Tibial nerve (tissue), 4 donors: ENCODE results near the gene DPF1. TPM values are rescaled to one million over a fixed set of nuclear protein-coding genes. Genes with fewer than 3 reads are reported as not detected.

Source experiments
- DNase-seq, 2 donors: peaks; one replicate each; pipeline ENCODE4 v3.0.0-alpha.2; 2019; ENCODE audit warnings: low spot score in 2 of 2
- H3K27ac ChIP-seq, 4 donors: fragments of 200-600 bp; sonication (generic) in 3 of 4; one replicate each; pipeline ENCODE4 v1.5.1; 2017 to 2019; ENCODE audit warnings: mild to moderate bottlenecking in 1 of 4
- H3K27me3 ChIP-seq, 2 donors: fragments of 200-600 bp; sonication (generic) in 1 of 2; one replicate each; pipeline versions ENCODE4 v1.5.1 to v1.6.0; 2017 to 2019
- H3K36me3 ChIP-seq, 3 donors: fragments of 200-600 bp; sonication (generic); one replicate each; pipeline ENCODE4 v1.5.1; 2018 to 2019
- H3K4me1 ChIP-seq, 4 donors: fragments of 200-600 bp; sonication (generic) in 3 of 4; one replicate each; pipeline ENCODE4 v1.5.1; 2017 to 2019
- H3K4me3 ChIP-seq, 4 donors: fragments of 200-600 bp; sonication (generic) in 3 of 4; one replicate each; pipeline ENCODE4 v1.5.1; 2017 to 2019; ENCODE audit warnings: mild to moderate bottlenecking in 1 of 4, moderate library complexity in 1 of 4
- H3K9me3 ChIP-seq, 4 donors: fragments of 200-600 bp; sonication (generic) in 3 of 4; one replicate each; pipeline ENCODE4 v1.5.1; 2017 to 2019
- EP300 ChIP-seq, 2 donors: sonication (generic); formaldehyde crosslinking; IDR thresholded peaks; one replicate each; pipeline ENCODE4 v1.6.1; 2017; ENCODE audit warnings: antibody characterized with exemption in 2 of 2, mild to moderate bottlenecking in 1 of 2
- POLR2A ChIP-seq, 2 donors: fragments of 450-650 bp; IDR thresholded peaks; one replicate each; pipeline ENCODE4 v1.6.1; 2017; ENCODE audit warnings: antibody characterized with exemption in 2 of 2, mild to moderate bottlenecking in 2 of 2, moderate library complexity in 2 of 2
- WGBS, 2 donors: methylation state at CpG; one replicate each; pipeline ENCODE4 v1.1.5; 2018; 5-methylcytosine and 5-hydroxymethylcytosine counted together
- total RNA-seq, 4 donors: library from RNA; depleted of rRNA; stranded (reverse); fragments of >200 nt; gene quantifications; one replicate each; pipeline ENCODE4 v1.1.0, GENCODE V29; 2016
- TF ChIP-seq, protein P1 (sequence below), 5 experiments: fragments of 200-600 bp in 3 of 5; fragments of 450-650 bp in 2 of 5; sonication (generic) in 3 of 5; IDR thresholded peaks; one replicate each; pipeline ENCODE4 v1.5.1; 2016 to 2019; ENCODE audit warnings: antibody characterized with exemption in 5 of 5, mild to moderate bottlenecking in 3 of 5, moderate library complexity in 2 of 5

The DPF1 gene
- total RNA-seq, 4 donors from 2014 or later, result not detected

DNA sequence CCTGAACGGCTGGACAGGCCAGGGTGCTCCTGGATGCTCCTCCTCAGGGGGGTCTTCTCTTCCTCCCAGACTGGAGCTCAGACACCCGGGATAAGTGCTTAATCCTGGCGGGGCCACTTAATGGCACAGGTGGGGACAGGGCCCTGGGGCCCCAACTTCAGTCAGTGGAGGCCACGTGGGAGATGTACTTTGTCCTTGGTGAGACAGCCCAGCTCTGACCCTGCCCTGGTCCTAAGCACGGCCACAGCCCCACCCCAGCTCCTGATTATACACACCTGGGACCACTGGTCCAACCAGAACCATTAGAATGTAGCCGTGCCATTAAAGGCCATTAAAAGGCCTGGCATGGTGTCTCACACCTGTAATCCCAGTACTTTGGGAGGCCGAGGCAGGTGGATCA, 24.4 kb upstream of the DPF1 start:
- peaks cover 0 to 68% (median 27%) of the 10 kb centered on the region in 4 donors for H3K4me1 ChIP-seq
- no peak overlapping the region for H3K4me3 ChIP-seq
- no peaks in the 10 kb centered on the region for H3K36me3 ChIP-seq
- 79 to 94% methylated on average over 3 to 6 of the region's 7 CpGs for WGBS, 2 donors
- H3K27ac ChIP-seq, result peak overlapping the region in 3 of 4 donors; percentile 19 to 50 (median 35)
- no peak for TF ChIP-seq EP300 (IDR thresholded peaks at IDR 0.05)
- no peaks in the 10 kb centered on the region for H3K9me3 ChIP-seq
- DNase-seq, result no peak
- no peaks in the 10 kb centered on the region for H3K27me3 ChIP-seq

- H3K27me3 ChIP-seq, result peaks cover 0 to under 1% of the 10 kb centered on the region in 2 donors
- H3K4me1 ChIP-seq, result peaks cover 0 to 61% (median 24%) of the 10 kb centered on the region in 4 donors
- no peak overlapping the region for H3K4me3 ChIP-seq
- H3K36me3 ChIP-seq, result no peaks in the 10 kb centered on the region
- WGBS, 2 donors, result 57 to 70% methylated on average over 9 of the region's 9 CpGs
- peak overlapping the region in 3 of 4 donors; percentile 19 to 50 (median 35) for H3K27ac ChIP-seq
- H3K9me3 ChIP-seq, result no peaks in the 10 kb centered on the region
- DNase-seq, result no peak
- TF ChIP-seq, protein P1, sequence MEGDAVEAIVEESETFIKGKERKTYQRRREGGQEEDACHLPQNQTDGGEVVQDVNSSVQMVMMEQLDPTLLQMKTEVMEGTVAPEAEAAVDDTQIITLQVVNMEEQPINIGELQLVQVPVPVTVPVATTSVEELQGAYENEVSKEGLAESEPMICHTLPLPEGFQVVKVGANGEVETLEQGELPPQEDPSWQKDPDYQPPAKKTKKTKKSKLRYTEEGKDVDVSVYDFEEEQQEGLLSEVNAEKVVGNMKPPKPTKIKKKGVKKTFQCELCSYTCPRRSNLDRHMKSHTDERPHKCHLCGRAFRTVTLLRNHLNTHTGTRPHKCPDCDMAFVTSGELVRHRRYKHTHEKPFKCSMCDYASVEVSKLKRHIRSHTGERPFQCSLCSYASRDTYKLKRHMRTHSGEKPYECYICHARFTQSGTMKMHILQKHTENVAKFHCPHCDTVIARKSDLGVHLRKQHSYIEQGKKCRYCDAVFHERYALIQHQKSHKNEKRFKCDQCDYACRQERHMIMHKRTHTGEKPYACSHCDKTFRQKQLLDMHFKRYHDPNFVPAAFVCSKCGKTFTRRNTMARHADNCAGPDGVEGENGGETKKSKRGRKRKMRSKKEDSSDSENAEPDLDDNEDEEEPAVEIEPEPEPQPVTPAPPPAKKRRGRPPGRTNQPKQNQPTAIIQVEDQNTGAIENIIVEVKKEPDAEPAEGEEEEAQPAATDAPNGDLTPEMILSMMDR (IDR thresholded peaks at IDR 0.05), result no peak
- TF ChIP-seq POLR2A (IDR thresholded peaks at IDR 0.05) (no peak), EP300 (IDR thresholded peaks at IDR 0.05) (no peak)
These were observed 23.8 kb upstream of the DPF1 start for GRCh38 chr19:38247734-38248268.

DNA sequence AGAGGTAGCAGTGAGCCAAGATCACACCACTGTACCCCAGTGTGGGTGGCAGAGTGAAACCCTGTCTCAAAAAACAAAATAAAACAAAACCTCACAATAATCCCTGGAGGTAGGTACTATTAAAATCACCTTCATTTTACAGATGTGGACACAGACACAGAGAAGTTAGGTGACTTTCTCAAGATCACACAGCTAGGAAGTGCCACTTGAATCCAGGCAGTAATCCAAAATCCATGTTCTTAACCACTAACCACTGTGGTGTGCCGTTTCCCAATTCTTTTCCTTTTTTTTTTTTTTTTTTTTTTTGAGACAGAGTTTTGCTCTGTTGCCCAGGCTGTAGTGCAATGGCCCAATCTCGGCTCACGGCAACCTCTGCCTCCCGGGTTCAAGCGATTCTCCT, 23.1 kb upstream of the DPF1 start:
- WGBS, 2 donors, result 64 to 68% methylated on average over 5 of the region's 5 CpGs
- peak overlapping the region in 2 of 4 donors; percentile 36 to 53 for H3K27ac ChIP-seq
- no peak for DNase-seq
- TF ChIP-seq, protein P1 (IDR thresholded peaks at IDR 0.05), result no peak
- TF ChIP-seq POLR2A (IDR thresholded peaks at IDR 0.05) (no peak), EP300 (IDR thresholded peaks at IDR 0.05) (no peak)
- H3K27me3 ChIP-seq, result peaks cover 0 to 7% of the 10 kb centered on the region in 2 donors
- no peaks in the 10 kb centered on the region for H3K36me3 ChIP-seq
- peaks cover 0 to 55% (median 20%) of the 10 kb centered on the region in 4 donors for H3K4me1 ChIP-seq
- no peak overlapping the region for H3K4me3 ChIP-seq
- H3K9me3 ChIP-seq, result no peaks in the 10 kb centered on the region

GRCh38 chr19:38245826-38246498, 21.9 kb upstream of the DPF1 start:
- TF ChIP-seq, protein P1 (IDR thresholded peaks at IDR 0.05), result no peak
- no peak for TF ChIP-seq EP300 (IDR thresholded peaks at IDR 0.05)
- WGBS, 2 donors, result 46 to 52% methylated on average over 14 of the region's 14 CpGs
- H3K9me3 ChIP-seq, result no peaks in the 10 kb centered on the region
- no peak overlapping the region for H3K4me3 ChIP-seq
- peaks cover 0 to 43% (median 12%) of the 10 kb centered on the region in 4 donors for H3K4me1 ChIP-seq
- H3K27me3 ChIP-seq, result peaks cover 0 to 8% of the 10 kb centered on the region in 2 donors
- no peaks in the 10 kb centered on the region for H3K36me3 ChIP-seq
- peak overlapping the region in 2 of 4 donors; percentile 48 to 53 for H3K27ac ChIP-seq
- no peak for DNase-seq

DNA sequence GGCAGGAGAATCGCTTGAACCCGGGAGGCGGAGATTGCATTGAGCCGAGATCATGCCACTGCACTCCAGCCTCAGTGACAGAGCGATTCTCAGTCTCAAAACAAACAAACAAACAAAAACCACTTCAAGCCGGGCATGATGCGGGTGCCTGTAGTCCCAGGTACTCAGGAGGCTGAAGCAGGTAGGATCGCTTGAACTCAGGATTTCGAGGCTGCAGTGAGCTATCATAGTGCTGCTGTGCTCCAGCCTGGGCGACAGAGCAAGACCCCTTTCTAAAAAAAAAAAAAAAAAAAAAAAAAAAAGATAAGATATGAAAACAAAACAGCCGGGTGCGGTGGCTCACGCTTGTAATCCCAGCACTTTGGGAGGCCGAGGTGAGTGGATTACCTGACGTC, 19.3 kb upstream of the DPF1 start:
- Histone ChIP-seq H3K4me1 (peaks cover 0 to 35% (median 8%) of the 10 kb centered on the region in 4 donors), H3K9me3 (no peaks in the 10 kb centered on the region), H3K27me3 (peaks cover 0 to 8% of the 10 kb centered on the region in 2 donors), H3K36me3 (no peaks in the 10 kb centered on the region), H3K4me3 (peak overlapping the region in 1 of 4 donors; percentile 26), H3K27ac (no peak overlapping the region)
- TF ChIP-seq POLR2A (IDR thresholded peaks at IDR 0.05), result no peak
- TF ChIP-seq, protein P1 (IDR thresholded peaks at IDR 0.05), result no peak
- TF ChIP-seq EP300 (IDR thresholded peaks at IDR 0.05), result no peak
- 77 to 80% methylated on average over 15 of the region's 15 CpGs for WGBS, 2 donors
- DNase-seq, result no peak
